ENCODE measurements around the gene MRPL48.

DNA sequence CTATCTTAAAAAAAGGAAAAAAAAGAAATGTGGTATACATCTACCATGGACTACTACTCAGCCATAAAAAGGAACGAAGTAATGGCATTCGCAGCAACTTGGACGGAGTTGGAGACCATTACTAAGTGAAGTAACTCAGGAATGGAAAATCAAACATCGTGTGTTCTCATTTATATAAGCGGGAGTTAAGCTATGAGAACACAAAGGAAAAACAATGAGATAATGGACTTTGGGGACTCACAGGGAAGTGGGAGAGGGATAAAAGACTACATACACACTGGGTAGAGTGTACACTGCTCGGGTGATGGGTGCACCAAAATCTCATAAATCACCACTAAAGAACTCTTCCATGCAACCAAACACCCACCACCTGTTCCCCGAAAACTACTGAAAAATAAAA lies 38.6 kb upstream of the MRPL48 start:
- TF ChIP-seq, protein P1, sequence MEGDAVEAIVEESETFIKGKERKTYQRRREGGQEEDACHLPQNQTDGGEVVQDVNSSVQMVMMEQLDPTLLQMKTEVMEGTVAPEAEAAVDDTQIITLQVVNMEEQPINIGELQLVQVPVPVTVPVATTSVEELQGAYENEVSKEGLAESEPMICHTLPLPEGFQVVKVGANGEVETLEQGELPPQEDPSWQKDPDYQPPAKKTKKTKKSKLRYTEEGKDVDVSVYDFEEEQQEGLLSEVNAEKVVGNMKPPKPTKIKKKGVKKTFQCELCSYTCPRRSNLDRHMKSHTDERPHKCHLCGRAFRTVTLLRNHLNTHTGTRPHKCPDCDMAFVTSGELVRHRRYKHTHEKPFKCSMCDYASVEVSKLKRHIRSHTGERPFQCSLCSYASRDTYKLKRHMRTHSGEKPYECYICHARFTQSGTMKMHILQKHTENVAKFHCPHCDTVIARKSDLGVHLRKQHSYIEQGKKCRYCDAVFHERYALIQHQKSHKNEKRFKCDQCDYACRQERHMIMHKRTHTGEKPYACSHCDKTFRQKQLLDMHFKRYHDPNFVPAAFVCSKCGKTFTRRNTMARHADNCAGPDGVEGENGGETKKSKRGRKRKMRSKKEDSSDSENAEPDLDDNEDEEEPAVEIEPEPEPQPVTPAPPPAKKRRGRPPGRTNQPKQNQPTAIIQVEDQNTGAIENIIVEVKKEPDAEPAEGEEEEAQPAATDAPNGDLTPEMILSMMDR (IDR thresholded peaks at IDR 0.05 in 8 of 11, conservative IDR thresholded peaks at IDR 0.05 in 3 of 11) = no peak
- no peak for TF ChIP-seq POLR2AphosphoS5 (IDR thresholded peaks at IDR 0.05)
